GM12864 (cell line): ENCODE data around the gene QSOX1.

Experiments used
- DNase-seq: peaks from one replicate; pipeline ENCODE4 v3.0.0-alpha.2; 2011; ENCODE audit warnings: low read depth
- H3K4me3 ChIP-seq: 2 replicates; pipeline ENCODE4 v1.5.1; 2011; ENCODE audit warnings: mild to moderate bottlenecking, low read depth, low read length, control low read depth
- TF ChIP-seq, protein P1 (sequence below): IDR thresholded peaks from 2 replicates; pipeline ENCODE4 v1.5.1; 2011; ENCODE audit warnings: low read depth, mild to moderate bottlenecking, moderate library complexity, low read length, control low read depth, inconsistent platforms; ENCODE audit errors: missing control alignments

QSOX1 gene

DNA sequence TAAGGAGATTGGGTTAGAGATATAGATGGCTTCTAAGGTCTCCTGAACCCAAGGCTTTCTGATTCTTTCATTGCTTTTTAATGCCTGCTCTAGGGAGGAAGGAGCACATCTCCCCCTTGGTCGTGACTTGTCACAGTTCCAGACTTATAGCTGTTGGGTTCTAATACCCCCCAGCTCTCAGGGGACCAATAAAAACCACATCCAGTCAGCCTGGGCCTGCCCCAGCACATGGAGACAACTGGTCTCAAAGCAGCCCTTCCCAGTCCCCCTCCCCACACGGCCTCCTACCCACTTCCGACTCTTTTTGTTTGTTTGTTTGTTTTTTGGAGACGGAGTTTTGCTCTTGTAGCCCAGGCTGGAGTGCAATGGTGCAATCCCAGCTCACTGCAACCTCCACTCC is 23.3 kb downstream of the QSOX1 start:
- no peak overlapping the region for H3K4me3 ChIP-seq
- TF ChIP-seq, protein P1, sequence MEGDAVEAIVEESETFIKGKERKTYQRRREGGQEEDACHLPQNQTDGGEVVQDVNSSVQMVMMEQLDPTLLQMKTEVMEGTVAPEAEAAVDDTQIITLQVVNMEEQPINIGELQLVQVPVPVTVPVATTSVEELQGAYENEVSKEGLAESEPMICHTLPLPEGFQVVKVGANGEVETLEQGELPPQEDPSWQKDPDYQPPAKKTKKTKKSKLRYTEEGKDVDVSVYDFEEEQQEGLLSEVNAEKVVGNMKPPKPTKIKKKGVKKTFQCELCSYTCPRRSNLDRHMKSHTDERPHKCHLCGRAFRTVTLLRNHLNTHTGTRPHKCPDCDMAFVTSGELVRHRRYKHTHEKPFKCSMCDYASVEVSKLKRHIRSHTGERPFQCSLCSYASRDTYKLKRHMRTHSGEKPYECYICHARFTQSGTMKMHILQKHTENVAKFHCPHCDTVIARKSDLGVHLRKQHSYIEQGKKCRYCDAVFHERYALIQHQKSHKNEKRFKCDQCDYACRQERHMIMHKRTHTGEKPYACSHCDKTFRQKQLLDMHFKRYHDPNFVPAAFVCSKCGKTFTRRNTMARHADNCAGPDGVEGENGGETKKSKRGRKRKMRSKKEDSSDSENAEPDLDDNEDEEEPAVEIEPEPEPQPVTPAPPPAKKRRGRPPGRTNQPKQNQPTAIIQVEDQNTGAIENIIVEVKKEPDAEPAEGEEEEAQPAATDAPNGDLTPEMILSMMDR: no peak
- no peak for DNase-seq

DNA sequence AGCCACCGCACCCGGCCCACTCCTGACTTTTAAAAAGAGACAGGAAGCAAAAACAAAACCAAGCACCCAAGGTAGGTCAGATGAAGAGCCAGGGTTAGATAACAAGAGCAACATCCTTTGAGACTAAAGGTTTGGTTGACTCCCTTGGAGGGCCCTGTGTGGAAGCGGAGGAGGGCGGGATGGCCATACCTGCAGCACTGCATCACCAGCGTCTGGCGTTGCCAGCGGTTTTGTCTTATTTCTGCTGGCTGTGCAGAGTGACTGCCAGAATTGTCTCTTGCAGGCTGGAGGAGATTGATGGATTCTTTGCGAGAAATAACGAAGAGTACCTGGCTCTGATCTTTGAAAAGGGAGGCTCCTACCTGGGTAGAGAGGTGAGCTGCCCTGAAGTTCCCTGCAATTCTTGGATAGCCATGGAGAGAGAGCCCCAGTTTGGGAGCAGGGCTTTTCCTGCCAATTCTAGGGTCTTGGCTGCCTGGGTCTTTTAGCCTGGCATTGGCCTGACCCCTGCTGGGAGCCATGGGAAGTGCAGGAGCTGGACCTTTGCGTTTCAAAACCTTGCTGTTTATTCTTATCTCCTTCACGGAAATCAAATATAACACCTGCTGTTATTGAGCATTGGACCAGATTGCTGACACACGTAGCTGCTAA is 24.0 kb downstream of the QSOX1 start:
- TF ChIP-seq, protein P1: peak; percentile 99
- H3K4me3 ChIP-seq: no peak overlapping the region
- no peak for DNase-seq

- no peak for DNase-seq
- H3K4me3 ChIP-seq: no peak overlapping the region
- TF ChIP-seq, protein P1: no peak
These were observed 24.7 kb downstream of the QSOX1 start for GRCh38 chr1:180179162-180179957.

DNA sequence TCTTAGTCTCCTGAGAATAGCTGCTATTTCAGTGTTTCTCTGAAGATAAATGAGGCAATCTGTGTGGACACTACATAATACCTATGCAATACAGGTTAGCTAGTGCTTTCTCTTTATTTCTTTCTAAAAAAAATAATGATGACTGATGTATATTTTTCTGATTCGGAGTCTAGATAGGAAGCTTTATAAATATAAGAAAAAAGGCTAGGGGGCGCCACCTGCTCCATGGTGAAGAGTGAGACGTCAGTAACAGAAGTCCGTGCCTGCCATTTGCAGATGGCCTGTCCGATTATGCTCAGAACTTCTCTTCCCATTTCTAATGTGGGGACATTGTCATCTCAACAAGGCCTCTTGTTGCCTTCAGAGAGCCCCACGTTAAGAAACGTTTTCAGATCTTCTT is 26.4 kb downstream of the QSOX1 start:
- H3K4me3 ChIP-seq: no peak overlapping the region
- no peak for DNase-seq
- TF ChIP-seq, protein P1: peak; percentile 36

- H3K4me3 ChIP-seq: no peak overlapping the region
- TF ChIP-seq, protein P1: no peak
- DNase-seq: no peak
These were observed 27.4 kb downstream of the QSOX1 start for GRCh38 chr1:180181996-180182642.

- H3K4me3 ChIP-seq: no peak overlapping the region
- no peak for DNase-seq
These were observed 28.1 kb downstream of the QSOX1 start for GRCh38 chr1:180182643-180183311.

More at GRCh38 chr1:180182643-180183311, 28.1 kb downstream of the QSOX1 start:
- TF ChIP-seq, protein P1: no peak
